Colonic mucosa (tissue), 4 donors: Measurements from ENCODE around the gene KRT84. TPM values are rescaled to one million over a fixed set of nuclear protein-coding genes. Genes with fewer than 3 reads are reported as not detected.
"Not testable (repeated sequence)": the region's sequence is repeated elsewhere in the genome, so short reads cannot be mapped to it uniquely, and the experiment has no call there.

Experiments
- DNase-seq: peaks from one replicate; pipeline ENCODE4 v3.0.0-alpha.2; 2020
- H3K27ac ChIP-seq: fragments of 200-600 bp; one replicate; pipeline ENCODE4 v1.8.0; 2021
- H3K27me3 ChIP-seq: fragments of 200-600 bp; one replicate; pipeline ENCODE4 v1.8.0; 2021
- H3K36me3 ChIP-seq: fragments of 200-600 bp; one replicate; pipeline ENCODE4 v1.8.0; 2021
- H3K4me1 ChIP-seq: fragments of 200-600 bp; one replicate; pipeline ENCODE4 v1.8.0; 2021; ENCODE audit warnings: mild to moderate bottlenecking
- H3K4me3 ChIP-seq: fragments of 200-600 bp; one replicate; pipeline ENCODE4 v1.8.0; 2021
- H3K9ac ChIP-seq, 2 donors: one replicate each; pipeline ENCODE4 v1.7.0; 2013; ENCODE audit warnings: control low read depth in 2 of 2, low read depth in 2 of 2, low read length in 2 of 2
- H3K9me3 ChIP-seq: fragments of 200-600 bp; one replicate; pipeline ENCODE4 v1.8.0; 2021
- intact Hi-C: fragments of 100-400 bp; cut with DNase I; formaldehyde crosslinking; loops from one replicate; pipeline ENCODE4 v1.14.1; 2022
- total RNA-seq, 2 donors: library from RNA; stranded (reverse); fragmentation: NEBNext Ultra II Directional in 1 of 2; extraction: Animal tissue kit (Norgen Biotek cat#: 25700) in 1 of 2; gene quantifications; one replicate each; pipeline ENCODE4 v1.2.1, GENCODE V29; 2021
- TF ChIP-seq, protein P1 (sequence below): fragments of 200-600 bp; IDR thresholded peaks from one replicate; pipeline ENCODE4 v1.8.0; 2022; ENCODE audit warnings: antibody characterized with exemption, mild to moderate bottlenecking
- donor health status: healthy.
- donor health status: DM: no; HTN: no; CAD: no.
- donor health status: DM: no; HTN: no; CAD: no.

KRT84 gene
- total RNA-seq, 2 donors from 2014 or later, result not detected

GRCh38 chr12:52350021-52350620, 35.3 kb downstream of the KRT84 start:
- TF ChIP-seq, protein P1, sequence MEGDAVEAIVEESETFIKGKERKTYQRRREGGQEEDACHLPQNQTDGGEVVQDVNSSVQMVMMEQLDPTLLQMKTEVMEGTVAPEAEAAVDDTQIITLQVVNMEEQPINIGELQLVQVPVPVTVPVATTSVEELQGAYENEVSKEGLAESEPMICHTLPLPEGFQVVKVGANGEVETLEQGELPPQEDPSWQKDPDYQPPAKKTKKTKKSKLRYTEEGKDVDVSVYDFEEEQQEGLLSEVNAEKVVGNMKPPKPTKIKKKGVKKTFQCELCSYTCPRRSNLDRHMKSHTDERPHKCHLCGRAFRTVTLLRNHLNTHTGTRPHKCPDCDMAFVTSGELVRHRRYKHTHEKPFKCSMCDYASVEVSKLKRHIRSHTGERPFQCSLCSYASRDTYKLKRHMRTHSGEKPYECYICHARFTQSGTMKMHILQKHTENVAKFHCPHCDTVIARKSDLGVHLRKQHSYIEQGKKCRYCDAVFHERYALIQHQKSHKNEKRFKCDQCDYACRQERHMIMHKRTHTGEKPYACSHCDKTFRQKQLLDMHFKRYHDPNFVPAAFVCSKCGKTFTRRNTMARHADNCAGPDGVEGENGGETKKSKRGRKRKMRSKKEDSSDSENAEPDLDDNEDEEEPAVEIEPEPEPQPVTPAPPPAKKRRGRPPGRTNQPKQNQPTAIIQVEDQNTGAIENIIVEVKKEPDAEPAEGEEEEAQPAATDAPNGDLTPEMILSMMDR, result no peak
- Histone ChIP-seq H3K9me3 (no peaks in the 10 kb centered on the region), H3K9ac (no peak overlapping the region), H3K4me1 (no peaks in the 10 kb centered on the region), H3K27me3 (no peaks in the 10 kb centered on the region), H3K27ac (no peak overlapping the region), H3K4me3 (no peak overlapping the region), H3K36me3 (no peaks in the 10 kb centered on the region)
- no peak for DNase-seq
- intact Hi-C loops, result no loop called here

- TF ChIP-seq, protein P1, result no peak
- H3K27me3 ChIP-seq, result no peaks in the 10 kb centered on the region
- H3K4me1 ChIP-seq, result no peaks in the 10 kb centered on the region
- H3K27ac ChIP-seq, result no peak overlapping the region
- H3K36me3 ChIP-seq, result no peaks in the 10 kb centered on the region
- DNase-seq, result no peak
- H3K4me3 ChIP-seq, result no peak overlapping the region
- no peak overlapping the region for H3K9ac ChIP-seq
- intact Hi-C loops, result no loop called here
- H3K9me3 ChIP-seq, result no peaks in the 10 kb centered on the region
Measured at GRCh38 chr12:52349196-52349595, 36.3 kb downstream of the KRT84 start.

- no peaks in the 10 kb centered on the region for H3K4me1 ChIP-seq
- DNase-seq, result no peak
- H3K27me3 ChIP-seq, result no peaks in the 10 kb centered on the region
- H3K27ac ChIP-seq, result no peak overlapping the region
- H3K36me3 ChIP-seq, result no peaks in the 10 kb centered on the region
- H3K4me3 ChIP-seq, result no peak overlapping the region
- H3K9ac ChIP-seq, result no peak overlapping the region
- TF ChIP-seq, protein P1, result no peak
- no peaks in the 10 kb centered on the region for H3K9me3 ChIP-seq
- intact Hi-C loops, result no loop called here
Measured at GRCh38 chr12:52347551-52348510, 37.6 kb downstream of the KRT84 start.

DNA sequence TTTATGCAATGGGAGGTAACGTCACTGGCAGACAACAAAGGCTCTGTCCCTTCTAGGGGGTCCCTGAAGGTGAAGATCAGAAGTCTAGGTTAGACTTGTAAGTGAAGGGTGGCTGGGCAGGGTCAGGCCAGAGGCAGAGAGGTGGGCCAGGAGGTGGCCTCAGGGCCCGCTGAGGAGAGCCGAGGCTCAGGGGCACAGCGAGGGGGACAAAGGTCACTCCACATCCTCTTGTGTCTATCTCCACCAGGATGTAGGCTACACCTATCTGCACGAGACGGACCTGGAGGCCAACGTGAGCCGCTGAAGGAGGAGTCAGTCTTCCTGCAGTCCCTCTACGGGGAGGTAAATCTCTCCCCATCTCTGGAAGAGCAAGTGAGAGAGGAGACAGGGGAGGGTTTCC, 38.4 kb downstream of the KRT84 start:
- no peaks in the 10 kb centered on the region for H3K4me1 ChIP-seq
- H3K27me3 ChIP-seq, result no peaks in the 10 kb centered on the region
- H3K9me3 ChIP-seq, result no peaks in the 10 kb centered on the region
- no peak overlapping the region for H3K4me3 ChIP-seq
- H3K9ac ChIP-seq, result no peak overlapping the region
- TF ChIP-seq, protein P1, result no peak
- no peak overlapping the region for H3K27ac ChIP-seq
- intact Hi-C loops, result no loop called here
- DNase-seq, result no peak
- H3K36me3 ChIP-seq, result no peaks in the 10 kb centered on the region

DNA sequence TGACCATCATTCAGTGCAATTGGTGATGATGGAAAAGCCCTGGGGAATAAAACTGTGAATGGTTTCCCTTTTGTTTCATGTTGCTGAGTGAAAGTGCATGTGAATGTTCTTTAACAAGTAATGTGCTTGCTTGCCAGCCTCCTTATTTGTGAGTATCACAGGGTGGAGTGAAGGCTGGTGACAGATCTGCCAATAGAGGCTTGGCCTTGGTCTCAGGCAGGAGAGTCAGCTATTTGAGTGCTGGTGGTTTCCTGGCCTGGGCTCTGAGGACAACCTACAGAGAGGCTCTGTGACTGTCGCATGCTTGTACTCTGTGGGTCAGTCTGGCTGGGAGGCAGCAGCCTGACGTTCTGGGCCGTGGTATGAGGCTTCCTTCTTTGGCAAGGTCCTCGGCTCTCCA, 38.9 kb downstream of the KRT84 start:
- no peaks in the 10 kb centered on the region for H3K4me1 ChIP-seq
- H3K9me3 ChIP-seq, result no peaks in the 10 kb centered on the region
- H3K27ac ChIP-seq, result no peak overlapping the region
- no peak overlapping the region for H3K9ac ChIP-seq
- DNase-seq, result no peak
- no peaks in the 10 kb centered on the region for H3K27me3 ChIP-seq
- TF ChIP-seq, protein P1, result no peak
- intact Hi-C loops, result no loop called here
- H3K36me3 ChIP-seq, result no peaks in the 10 kb centered on the region
- no peak overlapping the region for H3K4me3 ChIP-seq

GRCh38 chr12:52345041-52345440, 40.4 kb downstream of the KRT84 start:
- H3K36me3 ChIP-seq, H3K9ac ChIP-seq, H3K27ac ChIP-seq, H3K4me3 ChIP-seq, H3K27me3 ChIP-seq, H3K4me1 ChIP-seq, H3K9me3 ChIP-seq, intact Hi-C loops, DNase-seq: not testable (repeated sequence)
